HEK293 (cell line): ENCODE results near the gene LTC4S.

ENCODE experiments used
- KLF7 ChIP-seq: fragments of 450-650 bp; formaldehyde crosslinking; IDR thresholded peaks from 2 replicates; pipeline ENCODE4 v1.5.1; 2016; ENCODE audit warnings: missing biosample characterization, missing genetic modification characterization, borderline replicate concordance
- SETDB1 ChIP-seq: IDR thresholded peaks from one replicate; pipeline ENCODE4 v1.6.1; 2017; ENCODE audit warnings: mild to moderate bottlenecking, low read length, moderate library complexity, mixed read lengths; ENCODE audit not compliant: insufficient read length
- SP3 ChIP-seq: fragments of 450-650 bp; formaldehyde crosslinking; IDR thresholded peaks from 2 replicates; pipeline ENCODE4 v1.5.1; 2016; ENCODE audit warnings: missing biosample characterization, missing genetic modification characterization
- ZBTB8A ChIP-seq: fragments of 450-650 bp; formaldehyde crosslinking; IDR thresholded peaks from 2 replicates; pipeline ENCODE4 v1.5.1; 2016; ENCODE audit warnings: missing biosample characterization, missing genetic modification characterization
- ZNF10 ChIP-seq: fragments of 450-650 bp; formaldehyde crosslinking; IDR thresholded peaks from 2 replicates; pipeline ENCODE4 v1.5.1; 2017; ENCODE audit warnings: missing biosample characterization, missing genetic modification characterization
- ZNF324 ChIP-seq: fragments of 450-650 bp; formaldehyde crosslinking; IDR thresholded peaks from 2 replicates; pipeline ENCODE4 v1.5.1; 2016; ENCODE audit warnings: missing biosample characterization, missing genetic modification characterization
- ZNF335 ChIP-seq: fragments of 450-650 bp; formaldehyde crosslinking; conservative IDR thresholded peaks from 2 replicates; pipeline ENCODE4 v1.5.1; 2016; ENCODE audit warnings: missing biosample characterization, missing genetic modification characterization
- TF ChIP-seq, protein P1 (sequence below): fragments of 450-650 bp; formaldehyde crosslinking; IDR thresholded peaks from 2 replicates; pipeline ENCODE4 v1.5.1; 2016; ENCODE audit warnings: missing biosample characterization, missing genetic modification characterization
- TF ChIP-seq, protein P2 (sequence below): fragments of 450-650 bp; formaldehyde crosslinking; IDR thresholded peaks from 2 replicates; pipeline ENCODE4 v1.5.1; 2016; ENCODE audit warnings: missing biosample characterization, missing genetic modification characterization
- TF ChIP-seq, protein P3 (sequence below): fragments of 450-650 bp; formaldehyde crosslinking; IDR thresholded peaks from 2 replicates; pipeline ENCODE4 v1.5.1; 2016; ENCODE audit warnings: missing biosample characterization, missing genetic modification characterization

GRCh38 chr5:179796877-179797608 lies 3.3 kb downstream of the LTC4S start:
- no peak for TF ChIP-seq ZNF10 (tag by site-specific recombination)
- TF ChIP-seq, protein P1, sequence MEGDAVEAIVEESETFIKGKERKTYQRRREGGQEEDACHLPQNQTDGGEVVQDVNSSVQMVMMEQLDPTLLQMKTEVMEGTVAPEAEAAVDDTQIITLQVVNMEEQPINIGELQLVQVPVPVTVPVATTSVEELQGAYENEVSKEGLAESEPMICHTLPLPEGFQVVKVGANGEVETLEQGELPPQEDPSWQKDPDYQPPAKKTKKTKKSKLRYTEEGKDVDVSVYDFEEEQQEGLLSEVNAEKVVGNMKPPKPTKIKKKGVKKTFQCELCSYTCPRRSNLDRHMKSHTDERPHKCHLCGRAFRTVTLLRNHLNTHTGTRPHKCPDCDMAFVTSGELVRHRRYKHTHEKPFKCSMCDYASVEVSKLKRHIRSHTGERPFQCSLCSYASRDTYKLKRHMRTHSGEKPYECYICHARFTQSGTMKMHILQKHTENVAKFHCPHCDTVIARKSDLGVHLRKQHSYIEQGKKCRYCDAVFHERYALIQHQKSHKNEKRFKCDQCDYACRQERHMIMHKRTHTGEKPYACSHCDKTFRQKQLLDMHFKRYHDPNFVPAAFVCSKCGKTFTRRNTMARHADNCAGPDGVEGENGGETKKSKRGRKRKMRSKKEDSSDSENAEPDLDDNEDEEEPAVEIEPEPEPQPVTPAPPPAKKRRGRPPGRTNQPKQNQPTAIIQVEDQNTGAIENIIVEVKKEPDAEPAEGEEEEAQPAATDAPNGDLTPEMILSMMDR, result no peak
- TF ChIP-seq, protein P2, sequence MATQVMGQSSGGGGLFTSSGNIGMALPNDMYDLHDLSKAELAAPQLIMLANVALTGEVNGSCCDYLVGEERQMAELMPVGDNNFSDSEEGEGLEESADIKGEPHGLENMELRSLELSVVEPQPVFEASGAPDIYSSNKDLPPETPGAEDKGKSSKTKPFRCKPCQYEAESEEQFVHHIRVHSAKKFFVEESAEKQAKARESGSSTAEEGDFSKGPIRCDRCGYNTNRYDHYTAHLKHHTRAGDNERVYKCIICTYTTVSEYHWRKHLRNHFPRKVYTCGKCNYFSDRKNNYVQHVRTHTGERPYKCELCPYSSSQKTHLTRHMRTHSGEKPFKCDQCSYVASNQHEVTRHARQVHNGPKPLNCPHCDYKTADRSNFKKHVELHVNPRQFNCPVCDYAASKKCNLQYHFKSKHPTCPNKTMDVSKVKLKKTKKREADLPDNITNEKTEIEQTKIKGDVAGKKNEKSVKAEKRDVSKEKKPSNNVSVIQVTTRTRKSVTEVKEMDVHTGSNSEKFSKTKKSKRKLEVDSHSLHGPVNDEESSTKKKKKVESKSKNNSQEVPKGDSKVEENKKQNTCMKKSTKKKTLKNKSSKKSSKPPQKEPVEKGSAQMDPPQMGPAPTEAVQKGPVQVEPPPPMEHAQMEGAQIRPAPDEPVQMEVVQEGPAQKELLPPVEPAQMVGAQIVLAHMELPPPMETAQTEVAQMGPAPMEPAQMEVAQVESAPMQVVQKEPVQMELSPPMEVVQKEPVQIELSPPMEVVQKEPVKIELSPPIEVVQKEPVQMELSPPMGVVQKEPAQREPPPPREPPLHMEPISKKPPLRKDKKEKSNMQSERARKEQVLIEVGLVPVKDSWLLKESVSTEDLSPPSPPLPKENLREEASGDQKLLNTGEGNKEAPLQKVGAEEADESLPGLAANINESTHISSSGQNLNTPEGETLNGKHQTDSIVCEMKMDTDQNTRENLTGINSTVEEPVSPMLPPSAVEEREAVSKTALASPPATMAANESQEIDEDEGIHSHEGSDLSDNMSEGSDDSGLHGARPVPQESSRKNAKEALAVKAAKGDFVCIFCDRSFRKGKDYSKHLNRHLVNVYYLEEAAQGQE (tag by site-specific recombination), result no peak
- no peak for TF ChIP-seq SETDB1
- TF ChIP-seq KLF7, result no peak
- TF ChIP-seq ZNF324 (tag by site-specific recombination), result no peak
- TF ChIP-seq, protein P3, sequence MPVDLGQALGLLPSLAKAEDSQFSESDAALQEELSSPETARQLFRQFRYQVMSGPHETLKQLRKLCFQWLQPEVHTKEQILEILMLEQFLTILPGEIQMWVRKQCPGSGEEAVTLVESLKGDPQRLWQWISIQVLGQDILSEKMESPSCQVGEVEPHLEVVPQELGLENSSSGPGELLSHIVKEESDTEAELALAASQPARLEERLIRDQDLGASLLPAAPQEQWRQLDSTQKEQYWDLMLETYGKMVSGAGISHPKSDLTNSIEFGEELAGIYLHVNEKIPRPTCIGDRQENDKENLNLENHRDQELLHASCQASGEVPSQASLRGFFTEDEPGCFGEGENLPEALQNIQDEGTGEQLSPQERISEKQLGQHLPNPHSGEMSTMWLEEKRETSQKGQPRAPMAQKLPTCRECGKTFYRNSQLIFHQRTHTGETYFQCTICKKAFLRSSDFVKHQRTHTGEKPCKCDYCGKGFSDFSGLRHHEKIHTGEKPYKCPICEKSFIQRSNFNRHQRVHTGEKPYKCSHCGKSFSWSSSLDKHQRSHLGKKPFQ (tag by site-specific recombination), result no peak
- TF ChIP-seq SP3 (tag by site-specific recombination), result no peak
- TF ChIP-seq ZNF335 (tag by site-specific recombination), result no peak
- no peak for TF ChIP-seq ZBTB8A (tag by site-specific recombination)
